ENCODE measurements around the gene CCNI2.

CCNI2 gene

GRCh38 chr5:132742158-132742557, 5.1 kb upstream of the CCNI2 start:
- no peak for DNase-seq (ENCODE audit: low read depth)
- no peak overlapping the region for H3K4me3 ChIP-seq (ENCODE audit: low read depth, low read length)

GRCh38 chr5:132742626-132743025, 4.6 kb upstream of the CCNI2 start:
- no peak for DNase-seq (ENCODE audit: low read depth)
- H3K4me3 ChIP-seq (ENCODE audit: low read depth, low read length): no peak overlapping the region
- no peak for TF ChIP-seq CTCF (IDR thresholded peaks at IDR 0.05; ENCODE audit: control insufficient read depth, extremely low read depth, insufficient read depth)

More at GRCh38 chr5:132742158-132742557, 5.1 kb upstream of the CCNI2 start:
- TF ChIP-seq CTCF (IDR thresholded peaks at IDR 0.05; ENCODE audit: control insufficient read depth, extremely low read depth, insufficient read depth): no peak

- no peak overlapping the region for H3K4me3 ChIP-seq (ENCODE audit: low read depth, low read length)
- no peak for TF ChIP-seq CTCF (IDR thresholded peaks at IDR 0.05; ENCODE audit: control insufficient read depth, extremely low read depth, insufficient read depth)
- no peak for DNase-seq (ENCODE audit: low read depth)
These were observed 2.6 kb upstream of the CCNI2 start for GRCh38 chr5:132744659-132745058.

- DNase-seq (ENCODE audit: low read depth): no peak
- H3K4me3 ChIP-seq (ENCODE audit: low read depth, low read length): no peak overlapping the region
- TF ChIP-seq CTCF (IDR thresholded peaks at IDR 0.05; ENCODE audit: control insufficient read depth, extremely low read depth, insufficient read depth): no peak
These were observed 653 bp upstream of the CCNI2 start for GRCh38 chr5:132746592-132746953.

GRCh38 chr5:132747616-132748440, 602 bp downstream of the CCNI2 start:
- no peak overlapping the region for H3K4me3 ChIP-seq (ENCODE audit: low read depth, low read length)
- DNase-seq (ENCODE audit: low read depth): no peak
- TF ChIP-seq CTCF (IDR thresholded peaks at IDR 0.05; ENCODE audit: control insufficient read depth, extremely low read depth, insufficient read depth): no peak

GRCh38 chr5:132748522-132749000, 1.3 kb downstream of the CCNI2 start:
- H3K4me3 ChIP-seq (ENCODE audit: low read depth, low read length): no peak overlapping the region
- TF ChIP-seq CTCF (IDR thresholded peaks at IDR 0.05; ENCODE audit: control insufficient read depth, extremely low read depth, insufficient read depth): no peak

GRCh38 chr5:132749506-132749905, 2.3 kb downstream of the CCNI2 start:
- H3K4me3 ChIP-seq (ENCODE audit: low read depth, low read length): no peak overlapping the region
- no peak for DNase-seq (ENCODE audit: low read depth)
- no peak for TF ChIP-seq CTCF (IDR thresholded peaks at IDR 0.05; ENCODE audit: control insufficient read depth, extremely low read depth, insufficient read depth)

More at GRCh38 chr5:132748522-132749000, 1.3 kb downstream of the CCNI2 start:
- no peak for DNase-seq (ENCODE audit: low read depth)
